HG03558 (cell line): ENCODE measurements around the gene HPCAL4.

ENCODE experiments used
- ATAC-seq: cut with Tn5 transposase; IDR thresholded peaks from one replicate; pipeline ENCODE4 v1.9.1; 2021; ENCODE audit warnings: moderate number of reproducible peaks; ENCODE audit not compliant: unreplicated experiment; ENCODE audit errors: extremely low read depth

HPCAL4 gene

DNA sequence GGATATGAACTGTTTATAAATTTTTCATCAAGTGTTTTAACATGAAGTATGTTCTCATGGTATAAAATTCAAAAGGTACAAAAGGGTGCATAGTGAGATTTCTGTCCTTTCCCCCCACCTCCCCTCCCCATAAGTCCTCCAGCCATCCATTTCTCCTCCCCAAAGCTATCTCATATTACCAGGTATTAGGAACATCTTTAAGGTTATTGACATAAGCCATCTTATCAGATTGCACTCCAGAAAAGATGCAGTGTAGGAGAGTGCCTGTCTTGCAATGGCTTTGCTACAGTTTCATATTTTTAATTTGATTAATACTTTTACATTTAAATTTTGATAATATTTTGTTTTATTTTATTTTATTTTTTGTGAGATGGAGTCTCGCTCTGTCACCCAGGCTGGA lies 13.5 kb upstream of the HPCAL4 start:
- ATAC-seq, result no peak

DNA sequence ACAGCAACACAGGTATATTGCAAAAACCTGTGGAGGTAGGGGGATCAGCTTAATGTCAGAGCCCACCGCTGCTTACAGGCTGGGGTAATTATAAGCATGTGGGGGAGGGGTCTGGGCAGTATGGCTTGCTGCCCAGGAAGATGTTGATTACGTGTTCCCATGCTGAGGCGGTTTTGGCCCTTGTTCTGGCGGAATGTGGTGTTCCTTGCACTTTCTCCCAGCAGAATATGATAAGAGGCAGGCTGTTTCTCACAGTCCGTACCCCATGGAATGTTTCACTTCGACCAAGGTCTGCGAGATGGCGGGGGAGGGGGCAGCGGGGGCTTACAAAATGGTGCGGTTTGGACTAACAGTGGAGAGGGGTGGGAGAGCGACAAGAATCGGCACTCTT lies 9.8 kb upstream of the HPCAL4 start:
- ATAC-seq, result no peak

DNA sequence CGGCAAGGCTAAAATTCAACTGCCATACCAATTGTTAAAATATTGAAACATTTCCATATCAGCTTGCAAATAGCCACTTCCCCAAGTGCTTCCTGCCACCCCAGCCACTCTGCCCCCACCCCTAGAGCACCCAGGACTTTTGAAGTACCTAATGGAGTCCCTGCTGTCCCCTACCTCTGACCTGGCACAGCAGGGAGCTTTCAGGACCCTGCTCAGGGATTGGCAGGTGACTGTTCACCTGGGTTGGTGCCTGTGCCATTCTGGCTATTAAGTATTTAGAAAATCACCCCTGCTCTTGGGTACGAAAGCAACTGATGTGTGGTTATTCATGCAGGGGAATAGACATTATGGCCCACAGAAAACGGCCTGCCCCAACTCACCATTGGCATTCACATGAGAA lies 9.1 kb upstream of the HPCAL4 start:
- ATAC-seq, result no peak

DNA sequence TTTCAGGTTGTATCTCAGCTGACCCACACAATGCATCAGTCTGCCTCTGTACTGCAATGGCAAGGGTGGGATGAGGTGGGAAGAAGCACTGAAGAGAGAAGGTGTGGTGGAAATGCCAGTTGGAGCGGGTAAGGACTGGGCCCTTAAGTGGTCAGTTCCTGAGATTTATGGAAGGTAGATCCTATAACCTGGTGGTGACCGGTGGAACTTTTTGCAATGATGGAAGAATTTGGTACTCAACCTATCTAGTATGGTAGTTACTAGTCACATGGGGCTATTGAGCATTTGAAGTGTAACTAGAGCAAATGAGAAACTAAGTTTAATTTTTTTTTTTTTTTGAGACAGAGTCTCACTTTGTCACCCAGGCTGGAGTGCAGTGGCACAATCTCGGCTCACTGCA lies 8.2 kb upstream of the HPCAL4 start:
- no peak for ATAC-seq

DNA sequence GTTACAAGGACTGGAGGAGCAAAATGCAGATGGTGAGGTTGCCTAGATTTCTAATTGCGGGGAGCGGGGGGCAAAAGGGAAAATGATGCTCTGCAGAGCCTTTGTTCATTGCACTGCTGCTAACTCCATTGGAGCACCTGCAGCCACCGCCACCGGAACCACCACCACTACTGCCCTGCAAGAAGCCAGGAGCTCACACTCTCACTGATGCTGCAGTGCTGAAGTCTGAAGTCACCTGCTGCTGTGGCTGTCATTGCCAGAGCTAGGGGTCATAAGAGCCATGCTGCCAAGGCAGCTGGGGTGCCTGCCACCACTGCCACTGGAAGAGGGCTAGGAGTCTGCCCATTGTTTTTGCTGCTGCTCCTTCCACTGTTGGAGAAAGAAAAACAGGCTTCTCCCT lies 7.3 kb upstream of the HPCAL4 start:
- no peak for ATAC-seq

DNA sequence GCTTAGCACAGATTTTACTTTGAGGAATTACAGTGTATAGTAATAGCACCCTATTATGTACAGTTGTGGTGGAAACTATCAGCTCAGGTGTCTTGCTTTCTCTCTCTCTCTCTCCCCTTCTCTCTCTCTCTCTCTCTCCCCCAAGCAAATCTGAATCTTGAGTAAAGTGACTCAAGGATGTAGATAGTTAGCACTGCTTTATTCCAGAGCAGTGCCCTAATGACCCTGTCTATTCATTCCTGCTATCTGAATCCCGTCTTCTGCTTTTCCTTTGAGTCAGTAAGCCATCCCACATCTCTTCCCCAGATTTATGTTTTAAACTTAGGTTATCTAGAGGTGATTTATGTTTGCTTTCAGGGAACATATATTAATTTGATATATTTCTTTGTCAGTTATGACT lies 5.2 kb upstream of the HPCAL4 start:
- no peak for ATAC-seq

DNA sequence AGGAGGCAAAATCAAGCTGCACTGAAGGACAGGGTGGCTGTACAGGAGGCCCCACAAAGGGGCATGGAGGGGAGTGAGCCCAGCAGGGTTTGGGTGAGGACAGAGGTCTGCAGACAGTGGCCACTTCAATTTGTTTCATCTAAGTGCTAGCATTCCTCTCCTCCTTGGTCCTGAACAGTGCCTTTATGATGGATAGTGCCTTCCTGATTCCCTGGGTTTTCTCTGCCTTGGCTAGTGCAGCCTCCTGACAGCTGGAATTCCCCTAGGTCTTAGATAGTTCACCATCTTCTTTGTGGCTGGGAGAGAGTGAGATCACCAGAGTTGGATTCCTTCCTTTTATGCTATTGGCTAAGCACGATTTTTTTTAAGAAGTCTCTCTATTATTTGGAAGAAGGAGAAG lies 3.8 kb upstream of the HPCAL4 start:
- ATAC-seq, result no peak

DNA sequence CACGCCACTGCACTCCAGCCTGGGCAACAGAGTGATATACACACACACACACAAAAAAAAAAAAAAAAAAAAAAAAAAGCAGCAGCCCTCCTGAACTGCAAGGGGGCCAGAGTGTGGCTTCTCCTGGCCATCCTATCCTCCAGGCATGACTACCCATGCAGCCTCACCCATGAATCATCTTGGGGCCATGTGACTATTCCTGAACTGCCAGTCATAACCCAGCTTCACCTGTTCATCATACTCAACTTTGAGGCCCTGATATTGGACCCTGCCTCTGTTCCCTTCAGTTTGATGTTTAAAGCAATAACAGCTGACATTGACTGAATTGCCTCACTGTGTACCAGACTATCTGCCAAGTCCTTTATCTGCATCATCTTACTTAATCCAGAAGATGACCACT lies 2.8 kb upstream of the HPCAL4 start:
- ATAC-seq, result no peak

DNA sequence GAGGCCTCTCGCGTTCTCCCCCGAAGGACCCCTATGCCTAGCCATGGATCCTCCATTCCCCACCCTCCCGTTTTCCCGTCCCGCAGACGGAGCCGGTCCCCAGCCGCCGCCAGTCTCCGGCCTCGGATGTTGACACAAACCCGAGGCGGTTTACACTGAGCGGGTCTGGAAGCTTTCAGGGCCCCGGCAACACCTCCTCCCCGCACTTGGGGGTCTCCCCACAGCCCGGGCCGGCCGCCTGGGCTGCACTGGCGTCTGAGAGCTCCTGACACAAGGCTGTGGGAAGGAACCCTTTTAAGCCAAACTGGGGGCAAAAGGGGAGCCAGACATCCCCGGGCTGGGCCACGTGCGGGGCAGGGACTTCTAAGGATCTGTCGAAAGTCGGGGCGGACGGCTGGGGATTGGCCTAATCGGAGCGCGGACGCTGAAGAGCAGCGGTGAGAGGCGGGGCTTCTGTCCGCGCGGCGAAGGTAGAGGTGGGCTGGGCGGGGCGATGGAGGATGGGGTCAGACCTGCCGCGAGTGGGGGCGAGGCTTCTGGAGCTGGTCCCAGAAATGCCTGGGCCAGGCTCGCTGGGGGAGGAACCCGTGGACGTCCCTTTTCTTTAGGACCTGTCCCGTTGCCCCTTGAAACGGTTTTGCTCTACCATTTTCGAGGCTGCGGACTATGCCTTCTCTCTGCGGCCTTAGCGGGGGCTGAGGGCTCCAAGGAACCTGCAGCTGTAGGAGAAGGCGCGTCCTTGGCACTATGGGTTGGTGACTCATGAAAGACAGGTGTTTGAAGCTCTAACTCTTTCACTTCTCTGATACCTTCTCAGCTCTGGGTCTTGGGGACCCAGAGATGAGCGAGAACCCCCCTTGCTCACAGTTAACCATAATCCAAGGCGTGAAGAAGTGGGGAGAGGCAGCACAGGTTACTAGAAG lies 1.2 kb upstream of the HPCAL4 start:
- no peak for ATAC-seq

DNA sequence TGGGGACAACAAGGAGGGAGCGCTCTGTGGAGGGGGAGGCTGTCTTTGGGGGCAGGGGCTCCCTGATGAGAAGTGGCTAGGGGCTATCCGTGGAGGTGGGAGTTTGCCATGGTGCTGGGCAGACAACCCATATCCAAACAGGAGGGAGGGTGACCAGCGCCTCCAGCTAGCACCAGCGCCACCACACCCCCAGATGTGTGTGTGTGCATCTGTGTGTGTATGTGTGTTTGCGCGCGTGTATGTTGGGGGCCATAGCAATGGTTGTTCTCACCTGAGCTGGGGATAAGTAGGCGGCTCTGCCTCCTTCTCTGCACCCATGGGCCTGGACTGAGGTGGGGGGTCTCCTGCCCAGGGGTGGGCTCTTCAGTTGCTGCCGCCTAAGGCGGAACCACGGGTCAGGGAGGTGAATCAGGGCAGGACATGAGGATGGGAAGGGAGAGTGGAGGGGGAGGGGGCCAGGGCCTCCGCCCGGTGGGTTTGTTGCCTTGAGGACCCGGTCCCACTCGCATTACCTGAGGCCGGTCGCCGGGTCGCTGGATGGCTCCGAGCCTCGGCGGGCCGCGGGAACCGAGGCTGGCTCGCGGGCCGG lies 345 bp downstream of the HPCAL4 start:
- ATAC-seq, result no peak

DNA sequence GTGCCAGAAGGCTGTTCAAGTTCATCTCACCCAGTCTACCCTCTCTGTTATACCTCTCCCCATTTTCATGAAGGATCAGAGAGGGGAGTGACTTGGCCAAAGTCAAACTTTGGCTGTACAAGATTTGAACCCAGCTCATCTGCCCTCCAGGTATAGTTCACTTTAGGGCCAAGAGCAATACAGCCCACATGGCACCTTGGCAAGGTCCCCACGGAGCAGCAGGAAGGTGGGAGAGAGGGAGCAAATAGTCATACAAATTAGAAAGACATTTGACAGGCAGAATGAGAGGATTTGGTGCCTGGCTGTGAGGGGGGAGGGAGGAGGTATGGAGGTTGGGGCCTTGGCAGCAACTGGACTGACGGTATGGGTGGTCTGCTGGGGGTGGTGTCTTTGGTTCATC lies 1.0 kb downstream of the HPCAL4 start:
- ATAC-seq, result no peak

DNA sequence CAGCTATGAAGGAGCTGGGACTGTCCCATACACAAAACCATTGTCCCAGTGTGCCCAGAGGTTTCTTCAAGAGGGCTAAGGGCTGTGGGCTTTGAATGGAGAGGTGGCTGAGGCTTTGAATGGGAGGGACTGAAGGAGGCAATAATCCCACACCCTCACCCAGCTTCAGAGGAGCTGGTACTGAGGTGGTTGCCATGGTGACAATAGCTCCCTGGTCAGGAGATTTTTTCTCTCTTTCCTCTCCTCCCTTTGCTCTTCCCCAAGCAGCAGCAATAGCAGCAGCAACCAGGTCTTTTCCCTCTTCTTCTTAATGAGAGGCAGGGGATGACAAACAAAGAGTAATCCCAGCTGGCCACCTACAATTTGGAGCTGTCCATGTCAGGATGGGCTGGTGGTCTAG lies 1.6 kb downstream of the HPCAL4 start:
- ATAC-seq, result no peak

DNA sequence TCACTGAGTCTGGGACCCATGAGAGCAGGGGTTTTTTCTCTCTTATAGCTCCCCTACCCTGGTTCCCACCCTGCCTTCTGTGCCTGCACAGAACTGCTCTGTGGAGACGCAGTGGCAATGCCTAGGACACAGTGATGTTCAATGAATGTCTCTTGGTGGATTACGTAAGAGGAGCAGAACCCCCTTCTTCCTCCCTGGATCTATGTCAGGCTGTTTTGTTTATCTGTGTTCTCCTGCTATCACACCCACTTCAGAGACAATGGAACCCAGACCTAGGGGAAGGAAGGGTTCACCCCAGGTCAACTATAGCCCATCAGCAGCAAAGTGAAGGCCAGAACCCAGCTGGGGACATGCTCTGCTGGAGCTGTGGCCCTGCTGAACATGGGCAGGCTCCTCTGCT lies 2.0 kb downstream of the HPCAL4 start:
- ATAC-seq, result no peak

DNA sequence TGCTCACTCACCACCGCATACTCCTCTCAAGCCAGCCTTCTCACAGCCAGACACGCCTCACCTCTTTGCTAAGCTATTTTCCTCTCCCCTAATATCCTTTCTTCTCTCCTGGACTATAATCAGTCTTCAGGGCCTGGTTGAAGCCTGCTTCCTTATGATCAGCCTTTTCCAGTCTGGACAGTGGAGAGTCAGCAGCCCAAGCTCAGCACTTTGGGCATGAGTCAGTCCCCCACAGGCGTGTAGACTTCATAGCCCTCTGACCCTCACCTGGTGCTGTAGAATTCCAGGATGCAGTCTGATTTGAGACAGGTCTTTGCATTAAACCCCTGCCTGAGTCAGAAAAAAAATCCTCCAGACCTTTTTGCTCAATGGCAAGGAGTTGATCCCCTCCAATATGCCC lies 2.5 kb downstream of the HPCAL4 start:
- no peak for ATAC-seq

DNA sequence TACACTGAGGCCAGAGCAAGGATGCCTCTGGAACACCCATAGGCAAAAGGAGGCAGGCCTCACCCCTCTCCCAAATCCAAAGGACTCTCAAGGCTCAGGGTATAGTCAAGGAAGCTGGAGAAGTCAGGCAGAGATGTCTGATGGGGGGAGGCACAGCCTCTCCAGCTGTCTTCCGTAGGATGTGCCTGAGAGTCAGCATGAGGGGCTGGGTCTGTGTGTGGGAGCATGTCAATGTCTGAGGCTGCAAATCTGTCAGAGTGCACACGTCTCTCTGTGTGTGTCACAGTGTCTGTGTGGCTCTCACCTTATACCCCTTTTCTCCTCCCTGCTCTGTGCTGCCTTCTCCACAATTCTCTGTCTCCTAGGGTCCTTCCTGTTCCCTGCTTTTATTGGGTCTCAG lies 4.0 kb downstream of the HPCAL4 start:
- no peak for ATAC-seq

DNA sequence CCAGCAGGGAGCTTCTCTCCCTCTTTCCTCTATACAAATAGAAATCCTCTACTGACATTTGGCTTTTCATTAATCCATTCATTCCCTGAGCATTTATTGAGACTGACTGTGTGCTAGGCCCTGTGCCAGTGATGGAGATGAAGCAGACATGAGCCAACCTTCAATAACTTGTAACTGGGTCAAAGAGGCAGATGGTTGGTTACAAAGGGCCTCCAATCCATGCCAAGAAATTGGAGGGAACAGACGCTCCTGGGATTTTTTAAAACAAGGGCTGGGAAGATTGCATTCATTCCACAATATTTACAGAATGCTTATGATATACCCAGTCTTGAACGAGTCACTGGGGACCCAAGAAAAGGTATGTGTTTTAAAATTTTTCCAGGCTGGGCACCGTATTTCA lies 6.2 kb downstream of the HPCAL4 start:
- ATAC-seq, result no peak

DNA sequence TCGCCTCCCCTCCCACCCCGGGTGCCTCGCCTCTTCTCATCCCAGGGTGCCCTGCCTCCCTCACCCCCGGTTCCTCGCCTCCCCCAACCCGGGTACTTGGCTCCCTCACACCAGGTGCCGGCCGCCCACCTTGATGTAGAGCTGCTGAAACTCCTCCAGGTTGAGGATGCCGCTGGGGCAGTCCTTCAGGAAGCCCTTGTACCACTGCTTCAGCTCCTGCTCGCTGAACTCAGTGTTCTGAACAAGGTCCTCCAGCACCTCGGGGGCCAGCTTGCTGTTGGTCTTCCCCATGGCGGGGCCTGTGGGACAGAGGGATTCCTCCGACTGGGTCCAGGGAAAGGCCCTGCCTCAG lies 6.9 kb downstream of the HPCAL4 start:
- ATAC-seq, result no peak

DNA sequence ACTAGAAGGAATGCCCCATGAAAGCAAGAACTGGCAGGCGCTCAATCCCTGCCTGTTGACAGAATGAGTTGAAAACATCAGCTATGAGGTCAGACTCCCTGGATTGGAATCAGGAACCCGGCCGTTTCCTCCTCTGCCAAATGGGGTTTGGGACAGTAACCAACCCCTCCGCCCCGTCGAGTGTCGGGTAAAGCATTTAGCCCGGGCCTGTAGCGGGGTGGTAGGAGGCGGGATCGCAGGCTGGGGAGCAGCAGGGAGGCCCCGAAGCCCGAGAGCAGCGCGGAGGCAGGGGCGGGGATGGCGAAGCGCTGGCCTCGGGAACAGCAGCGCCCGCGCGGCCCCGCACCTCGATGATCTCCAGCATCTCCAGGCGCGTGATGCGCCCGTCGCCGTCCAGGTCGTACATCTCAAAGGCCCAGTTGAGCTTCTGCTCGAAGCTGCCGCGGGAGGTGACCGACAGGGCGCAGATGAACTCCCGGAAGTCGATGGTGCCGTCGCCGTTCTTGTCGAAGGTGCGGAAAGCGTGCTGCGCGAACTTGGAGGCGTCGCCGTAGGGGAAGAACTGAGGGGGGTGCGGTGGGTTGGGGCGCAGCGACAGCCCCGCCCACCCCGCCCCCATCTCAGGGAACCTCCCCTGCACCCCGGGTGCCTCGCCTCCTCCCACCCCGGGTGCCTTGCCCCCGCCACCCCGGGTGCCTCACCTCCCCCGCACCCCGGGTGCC lies 7.5 kb downstream of the HPCAL4 start:
- no peak for ATAC-seq

DNA sequence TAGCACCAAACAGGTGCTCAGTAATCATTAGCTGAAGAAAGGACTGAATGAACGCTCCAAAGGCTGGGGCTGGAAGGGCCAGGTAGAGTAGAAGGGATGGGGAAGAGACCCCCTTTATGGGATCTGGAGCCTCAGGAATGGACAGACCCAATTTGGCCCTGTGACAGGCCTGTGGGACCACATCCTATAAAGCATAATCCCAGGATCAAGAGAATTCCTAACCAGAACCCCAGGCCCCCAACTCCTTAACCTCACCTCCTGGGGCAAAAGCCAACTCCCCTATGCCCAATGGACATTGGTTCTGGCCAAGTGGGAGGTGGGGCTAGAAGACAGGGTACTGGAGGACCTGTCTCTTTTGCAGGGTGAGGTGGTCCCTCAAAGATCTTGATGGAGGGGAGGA lies 9.2 kb downstream of the HPCAL4 start:
- no peak for ATAC-seq

DNA sequence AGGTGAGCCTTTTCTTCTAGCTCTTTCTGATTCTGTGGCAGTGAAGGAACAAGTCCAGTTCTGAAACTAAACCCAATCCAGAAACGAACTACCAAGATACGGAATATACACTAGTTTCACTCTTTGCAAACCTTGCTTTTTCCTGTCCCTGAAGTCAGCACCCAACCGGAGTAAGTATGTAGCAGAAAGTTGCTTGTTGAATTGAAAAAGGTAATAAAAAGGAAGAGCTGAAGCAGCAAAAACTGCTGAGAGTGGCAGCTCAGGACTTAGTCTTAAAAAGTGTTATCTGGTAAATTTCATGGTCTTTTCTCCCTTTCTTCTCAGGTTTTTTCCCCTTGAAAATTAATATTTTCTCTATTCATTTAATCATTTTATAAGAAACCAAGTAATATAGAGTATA lies 9.9 kb downstream of the HPCAL4 start:
- ATAC-seq, result no peak

DNA sequence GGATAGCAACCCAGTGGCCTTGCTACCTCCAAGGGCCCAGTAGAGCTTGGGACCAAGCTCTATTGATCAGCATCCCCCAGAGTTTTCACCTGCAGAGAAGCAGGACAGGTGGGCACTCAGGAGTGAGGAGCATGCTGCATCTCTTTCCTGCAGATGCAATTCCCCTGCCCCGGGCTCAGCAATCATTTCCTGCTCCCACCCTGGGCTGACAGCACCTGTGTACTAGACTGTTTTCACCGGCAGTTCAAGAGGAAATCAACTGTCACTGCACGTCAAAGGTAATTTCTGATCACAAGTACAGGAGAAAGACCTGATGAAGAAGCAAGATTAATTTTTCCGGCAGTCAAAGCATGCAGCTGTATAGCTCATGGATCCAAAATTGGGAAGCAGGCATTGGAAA lies 10.5 kb downstream of the HPCAL4 start:
- no peak for ATAC-seq

DNA sequence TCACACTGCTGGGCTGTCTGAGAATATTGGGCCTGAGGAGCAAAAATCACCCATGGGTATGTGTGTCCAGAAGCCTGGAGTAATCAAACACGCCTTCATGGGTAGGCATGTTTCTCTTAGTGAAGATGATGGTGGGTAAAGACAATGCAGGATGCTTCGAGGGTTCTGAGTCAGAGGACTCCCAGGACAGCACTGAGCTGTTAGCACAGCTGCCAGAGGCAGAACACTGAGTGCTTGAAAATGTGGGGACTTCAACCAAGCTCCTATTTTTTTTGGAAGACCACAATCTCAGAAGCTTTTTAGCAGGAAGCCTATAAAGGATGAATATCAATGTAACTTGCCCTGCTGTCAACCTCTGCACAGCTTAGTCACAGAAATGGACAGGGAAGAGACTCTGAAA lies 11.4 kb downstream of the HPCAL4 start:
- ATAC-seq, result no peak
